ENCODE data around the gene ATF6B.

DNA sequence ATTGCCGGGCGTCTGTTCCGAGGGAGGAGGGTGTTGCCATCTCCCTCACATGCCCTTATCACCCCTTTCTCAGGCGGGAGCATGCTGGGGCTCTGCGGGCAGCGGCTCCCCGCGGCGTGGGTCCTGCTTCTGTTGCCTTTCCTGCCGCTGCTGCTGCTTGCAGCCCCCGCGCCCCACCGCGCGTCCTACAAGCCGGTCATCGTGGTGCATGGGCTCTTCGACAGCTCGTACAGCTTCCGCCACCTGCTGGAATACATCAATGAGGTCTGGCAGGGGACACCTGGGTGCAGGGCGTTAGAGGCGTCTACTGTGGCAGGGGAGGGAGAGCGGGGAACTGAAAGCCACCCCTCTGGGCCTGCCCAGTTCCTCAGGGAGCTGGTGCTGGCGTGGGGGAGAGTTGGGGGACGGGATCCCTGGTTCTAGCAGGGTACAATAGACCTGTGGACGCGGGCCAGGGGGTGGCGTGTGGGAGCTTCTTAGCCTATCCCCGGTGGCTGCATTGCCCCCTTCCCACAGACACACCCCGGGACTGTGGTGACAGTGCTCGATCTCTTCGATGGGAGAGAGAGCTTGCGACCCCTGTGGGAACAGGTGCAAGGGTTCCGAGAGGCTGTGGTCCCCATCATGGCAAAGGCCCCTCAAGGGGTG, 26.6 kb upstream of the ATF6B start:
- TF ChIP-seq EZH2phosphoT487 (IDR thresholded peaks at IDR 0.05; ENCODE audit: low read depth): no peak
- TF ChIP-seq, protein P1, sequence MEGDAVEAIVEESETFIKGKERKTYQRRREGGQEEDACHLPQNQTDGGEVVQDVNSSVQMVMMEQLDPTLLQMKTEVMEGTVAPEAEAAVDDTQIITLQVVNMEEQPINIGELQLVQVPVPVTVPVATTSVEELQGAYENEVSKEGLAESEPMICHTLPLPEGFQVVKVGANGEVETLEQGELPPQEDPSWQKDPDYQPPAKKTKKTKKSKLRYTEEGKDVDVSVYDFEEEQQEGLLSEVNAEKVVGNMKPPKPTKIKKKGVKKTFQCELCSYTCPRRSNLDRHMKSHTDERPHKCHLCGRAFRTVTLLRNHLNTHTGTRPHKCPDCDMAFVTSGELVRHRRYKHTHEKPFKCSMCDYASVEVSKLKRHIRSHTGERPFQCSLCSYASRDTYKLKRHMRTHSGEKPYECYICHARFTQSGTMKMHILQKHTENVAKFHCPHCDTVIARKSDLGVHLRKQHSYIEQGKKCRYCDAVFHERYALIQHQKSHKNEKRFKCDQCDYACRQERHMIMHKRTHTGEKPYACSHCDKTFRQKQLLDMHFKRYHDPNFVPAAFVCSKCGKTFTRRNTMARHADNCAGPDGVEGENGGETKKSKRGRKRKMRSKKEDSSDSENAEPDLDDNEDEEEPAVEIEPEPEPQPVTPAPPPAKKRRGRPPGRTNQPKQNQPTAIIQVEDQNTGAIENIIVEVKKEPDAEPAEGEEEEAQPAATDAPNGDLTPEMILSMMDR (IDR thresholded peaks at IDR 0.05; ENCODE audit: low read depth, low read length): peak; percentile 57
